ENCODE data around the gene MARCO.
"Not testable (repeated sequence)": the region's sequence is repeated elsewhere in the genome, so short reads cannot be mapped to it uniquely, and the experiment has no call there.

MARCO gene

DNA sequence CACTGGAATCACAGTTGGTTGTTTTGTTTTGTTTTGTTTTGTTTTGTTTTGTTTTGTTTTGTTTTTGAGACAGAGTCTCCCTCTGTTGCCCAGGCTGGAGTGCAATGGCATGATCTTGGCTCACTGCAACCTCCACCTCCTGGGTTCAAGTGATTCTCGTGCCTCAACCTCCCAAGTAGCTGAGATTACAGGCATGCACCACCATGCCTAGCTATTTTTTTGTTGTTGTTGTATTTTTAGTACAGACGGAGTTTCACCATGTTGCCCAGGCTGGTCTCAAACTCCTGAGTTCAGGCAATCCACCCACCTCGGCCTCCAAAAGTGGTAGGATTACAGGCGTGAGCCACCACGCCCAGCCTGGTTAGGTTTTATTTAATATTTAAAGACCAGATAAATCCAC lies 95.9 kb downstream of the MARCO start:
- not testable (repeated sequence) for DNase-seq (ENCODE audit: low read depth in 3 of 3)

DNA sequence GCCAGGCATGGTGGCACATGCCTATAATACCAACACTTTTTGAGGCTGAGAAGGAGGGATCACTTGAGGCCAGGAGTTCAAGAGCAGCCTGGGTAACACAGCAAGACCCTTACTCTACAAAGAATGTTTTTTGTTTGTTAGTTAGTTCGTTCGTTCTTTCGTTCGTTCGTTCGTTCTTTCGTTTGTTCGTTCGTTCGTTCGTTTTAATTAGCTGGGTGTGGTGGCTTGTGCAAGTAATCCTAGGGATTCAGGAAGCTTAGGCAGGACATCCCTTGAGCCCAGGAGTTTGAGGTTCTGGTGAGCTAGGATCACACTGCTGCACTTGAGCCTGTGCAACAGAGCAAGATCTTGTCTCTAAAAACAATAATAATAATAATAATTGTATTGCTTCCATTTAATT lies 98.7 kb downstream of the MARCO start:
- no peak for DNase-seq (ENCODE audit: low read depth in 3 of 3)

Measured in stimulated activated CD4-positive, alpha-beta T cell treated with anti-CD3 and anti-CD28 coated beads, TNF-alpha, amount 100 ng/mL, for 24 hours (primary cell).